T1000 (cell line): ENCODE measurements around the gene UBXN1.
"Not testable (repeated sequence)": the region's sequence is repeated elsewhere in the genome, so short reads cannot be mapped to it uniquely, and the experiment has no call there.

Source experiments
- DNase-seq: peaks from one replicate; lab custom pipeline; 2025; ENCODE audit warnings: mixed read lengths; lab: John Stamatoyannopoulos, UW

UBXN1 gene

DNA sequence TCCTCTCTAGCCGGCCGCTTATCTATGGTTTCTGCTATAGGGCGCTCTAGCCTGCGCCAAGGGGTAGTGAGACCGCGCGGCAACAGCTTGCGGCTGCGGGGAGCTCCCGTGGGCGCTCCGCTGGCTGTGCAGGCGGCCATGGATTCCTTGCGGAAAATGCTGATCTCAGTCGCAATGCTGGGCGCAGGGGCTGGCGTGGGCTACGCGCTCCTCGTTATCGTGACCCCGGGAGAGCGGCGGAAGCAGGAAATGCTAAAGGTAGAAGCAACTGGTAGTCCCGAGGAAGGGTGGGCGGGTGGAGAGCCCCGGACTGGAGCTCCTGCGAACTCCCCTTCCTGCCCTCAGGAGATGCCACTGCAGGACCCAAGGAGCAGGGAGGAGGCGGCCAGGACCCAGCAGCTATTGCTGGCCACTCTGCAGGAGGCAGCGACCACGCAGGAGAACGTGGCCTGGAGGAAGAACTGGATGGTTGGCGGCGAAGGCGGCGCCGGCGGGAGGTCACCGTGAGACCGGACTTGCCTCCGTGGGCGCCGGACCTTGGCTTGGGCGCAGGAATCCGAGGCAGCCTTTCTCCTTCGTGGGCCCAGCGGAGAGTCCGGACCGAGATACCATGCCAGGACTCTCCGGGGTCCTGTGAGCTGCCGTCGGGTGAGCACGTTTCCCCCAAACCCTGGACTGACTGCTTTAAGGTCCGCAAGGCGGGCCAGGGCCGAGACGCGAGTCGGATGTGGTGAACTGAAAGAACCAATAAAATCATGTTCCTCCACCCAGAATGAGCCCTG, 7.1 kb downstream of the UBXN1 start, which contains the start of the genes LBHD1 and UQCC3:
Gene LBHD1, minus strand, starts transcription at position 660 of the 782 bp plus-strand sequence. CDS start 2,236 bp downstream, outside the sequence.
Gene UQCC3, plus strand, starts transcription at position 66 of the 782 bp plus-strand sequence. Its CDS starts 73 bp downstream, at position 139.
- peak; percentile 64 for DNase-seq

DNA sequence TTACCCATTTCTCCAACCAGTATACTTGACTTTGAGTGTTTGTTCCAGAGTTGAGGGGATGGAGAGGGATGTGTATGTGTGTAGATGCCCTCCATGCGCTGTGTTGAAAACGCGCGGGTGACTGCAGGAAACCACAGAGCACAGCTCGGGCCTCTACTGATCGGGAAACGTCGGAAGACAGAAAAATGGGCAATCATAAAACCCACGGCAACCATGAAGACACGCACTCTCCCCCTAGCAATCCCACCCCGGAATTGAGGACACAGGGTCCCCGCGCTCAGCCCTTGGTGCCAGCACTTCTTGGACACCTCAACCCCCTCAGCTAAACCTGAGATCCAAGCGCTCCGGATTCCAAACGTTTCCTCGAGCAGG, 7.7 kb downstream of the UBXN1 start:
- no peak for DNase-seq

DNA sequence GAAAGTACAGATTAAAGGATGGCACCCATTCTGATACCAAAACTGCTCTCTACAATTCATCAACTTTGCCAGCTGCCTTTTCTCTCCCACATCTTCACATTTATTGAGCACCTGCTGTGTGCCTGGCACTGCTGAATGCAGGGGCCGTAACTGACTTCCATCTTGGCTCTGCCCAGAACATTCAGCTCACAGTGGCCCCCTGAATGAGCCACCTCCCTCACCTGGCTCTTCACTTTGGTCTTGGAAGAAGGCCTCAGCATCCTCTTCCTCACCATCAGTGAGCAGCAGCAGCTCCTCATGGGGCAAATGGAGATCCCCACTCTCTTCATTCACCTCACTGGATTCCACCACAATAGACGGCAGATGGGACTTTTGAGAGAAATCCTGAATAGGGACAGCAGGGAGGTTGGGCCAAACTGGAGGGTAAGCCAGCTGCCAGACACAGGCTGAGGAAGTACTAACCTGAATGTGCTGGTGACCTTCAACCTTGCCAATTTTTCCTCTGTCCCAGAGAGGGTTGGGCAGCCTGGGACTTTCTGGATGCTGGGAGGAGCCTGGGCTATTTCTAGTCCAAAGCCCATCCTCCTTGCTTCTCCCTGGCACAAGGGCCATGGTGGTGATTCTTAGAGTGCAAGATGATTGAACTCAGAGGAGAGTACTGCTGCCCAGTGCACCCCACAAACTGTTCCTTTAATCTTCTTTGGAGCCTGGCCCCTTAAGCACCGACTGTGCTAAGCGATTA, 9.3 kb downstream of the UBXN1 start:
- no peak for DNase-seq

DNA sequence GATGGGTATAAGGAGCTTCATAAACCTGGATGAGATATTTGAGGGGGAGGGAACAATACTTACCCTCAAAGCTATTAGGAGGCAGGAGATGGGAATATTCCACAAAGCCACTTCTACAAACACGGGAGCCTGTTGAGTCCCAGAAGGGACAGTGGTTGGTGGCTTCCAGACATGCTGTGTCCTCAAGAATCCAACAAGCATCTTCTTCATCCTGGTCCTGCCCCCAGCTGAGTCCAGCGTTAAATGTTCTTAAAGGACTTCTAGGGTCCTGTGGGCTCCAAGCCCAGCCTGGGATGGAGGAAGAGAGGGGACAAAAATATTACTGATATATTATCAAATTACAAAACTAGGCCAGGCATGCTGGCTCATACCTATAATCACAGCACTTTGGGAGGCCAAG, 11.4 kb downstream of the UBXN1 start:
- no peak for DNase-seq

DNA sequence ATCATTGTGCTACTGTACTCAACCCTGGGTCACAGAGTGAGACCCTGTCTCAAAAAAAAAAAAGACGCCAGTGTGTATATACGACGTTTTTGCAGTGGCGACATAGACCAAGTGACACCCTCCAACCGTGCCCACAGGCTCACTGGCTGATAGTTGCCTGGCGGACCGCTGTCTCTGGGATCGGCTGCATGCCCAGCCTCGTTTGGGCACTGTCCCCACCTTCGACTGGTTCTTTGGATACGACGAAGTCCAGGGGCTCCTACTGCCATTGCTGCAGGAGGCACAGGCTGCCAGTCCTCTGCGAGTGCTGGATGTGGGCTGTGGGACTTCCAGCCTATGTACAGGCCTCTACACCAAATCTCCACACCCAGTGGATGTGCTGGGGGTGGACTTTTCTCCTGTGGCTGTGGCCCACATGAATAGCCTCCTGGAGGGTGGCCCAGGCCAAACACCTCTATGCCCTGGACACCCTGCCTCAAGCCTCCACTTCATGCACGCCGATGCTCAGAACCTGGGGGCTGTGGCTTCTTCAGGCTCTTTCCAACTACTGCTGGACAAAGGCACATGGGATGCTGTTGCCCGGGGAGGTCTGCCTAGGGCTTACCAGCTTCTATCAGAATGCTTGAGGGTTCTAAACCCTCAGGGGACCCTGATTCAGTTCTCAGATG, 12.5 kb downstream of the UBXN1 start:
- no peak for DNase-seq

DNA sequence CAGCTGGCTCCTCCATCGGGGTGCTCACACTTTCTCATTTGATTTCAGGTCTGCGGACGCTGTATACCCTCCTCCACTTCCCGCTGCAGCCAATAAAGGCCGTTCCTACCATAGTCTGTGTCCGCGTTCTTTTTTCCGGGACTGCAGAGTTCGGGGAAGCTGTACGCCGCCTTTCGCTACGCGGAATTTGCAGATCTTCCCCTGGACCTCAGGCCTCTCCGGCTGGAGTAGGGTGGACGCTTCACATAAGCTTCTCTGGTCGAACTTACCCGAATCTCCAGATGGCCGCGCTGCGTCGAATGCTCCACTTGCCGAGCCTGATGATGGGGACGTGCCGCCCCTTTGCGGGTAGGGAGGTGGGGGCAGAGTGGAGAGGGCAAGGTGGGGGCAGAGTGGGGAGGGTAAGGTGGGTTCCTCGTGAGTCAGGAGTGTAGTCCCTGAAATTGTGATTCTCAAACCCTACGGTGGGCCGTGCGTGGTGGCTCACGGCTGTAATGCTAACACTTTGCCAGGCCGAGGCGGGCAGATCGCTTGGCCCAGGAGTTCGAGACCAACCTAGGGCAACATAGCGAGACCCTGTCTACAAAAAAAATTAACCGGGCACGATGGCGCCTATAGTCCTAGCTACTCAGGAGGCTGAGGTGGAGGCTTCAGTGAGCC, 13.1 kb downstream of the UBXN1 start:
- peak; percentile 10 for DNase-seq

DNA sequence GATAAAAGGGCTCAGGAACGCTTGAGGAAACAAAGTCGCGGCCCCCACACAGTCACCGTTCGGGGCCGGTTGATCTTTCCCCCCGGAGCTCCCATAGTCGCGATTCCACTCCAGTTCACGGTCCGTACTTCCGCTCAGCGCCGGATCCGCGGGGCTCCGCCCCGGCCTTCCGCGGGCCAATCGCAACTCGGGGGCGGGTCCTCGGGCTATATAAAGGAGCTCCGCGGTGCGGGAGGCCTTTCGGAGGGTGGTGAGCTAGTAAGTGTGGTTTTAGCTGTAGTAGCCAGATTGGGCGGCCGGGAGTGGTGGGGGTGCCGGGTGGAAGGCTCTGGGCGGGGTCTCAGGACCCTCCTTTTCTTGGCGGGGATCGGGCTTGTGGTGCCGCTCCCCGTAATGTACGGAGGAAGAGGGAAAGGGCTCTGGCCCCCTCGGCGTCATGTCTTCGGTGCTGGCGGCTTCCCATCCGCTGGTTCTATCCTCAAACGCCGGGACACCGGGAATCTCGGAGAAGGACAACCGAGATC, 13.7 kb downstream of the UBXN1 start, which contains the start of the genes C11orf98 and CSKMT:
Gene C11orf98, minus strand, starts transcription at position 136 of the 524 bp plus-strand sequence. Its CDS starts 41 bp downstream, at position 95.
Gene CSKMT, plus strand, starts transcription at position 238 of the 524 bp plus-strand sequence. CDS start 568 bp downstream, outside the sequence.
- peak; percentile 96 for DNase-seq

DNA sequence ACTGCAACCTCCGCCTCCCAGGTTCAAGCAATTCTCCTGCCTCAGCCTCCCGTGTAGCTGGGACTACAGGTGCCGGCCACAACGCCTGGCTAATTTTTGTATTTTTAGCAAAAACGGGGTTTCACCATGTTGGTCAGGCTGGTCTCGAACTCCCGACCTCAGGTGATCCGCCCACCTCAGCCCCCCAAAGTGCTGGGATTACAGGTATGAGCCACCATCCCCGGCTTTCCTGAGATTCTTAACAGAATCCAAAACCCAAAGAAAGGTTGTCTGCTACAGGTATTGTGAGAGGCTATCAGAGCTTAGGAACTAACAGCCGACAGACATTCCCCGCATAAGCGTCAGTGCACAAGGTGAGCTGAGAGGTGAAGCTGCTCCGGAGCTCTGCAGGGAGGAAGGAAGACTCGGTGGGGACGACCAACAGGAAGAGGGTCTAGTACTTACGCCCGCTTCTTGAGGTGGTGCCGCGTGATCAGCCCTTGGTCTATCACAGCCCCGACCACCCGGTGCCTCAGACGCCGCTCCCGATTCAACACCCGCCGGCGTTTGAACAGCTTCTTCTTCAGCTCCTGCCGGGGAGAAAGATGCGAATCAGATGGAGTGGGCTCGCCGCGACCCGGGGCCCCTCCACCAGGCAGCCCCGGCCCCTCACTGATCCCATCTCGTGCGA, 14.3 kb downstream of the UBXN1 start:
- DNase-seq = peak; percentile 15

DNA sequence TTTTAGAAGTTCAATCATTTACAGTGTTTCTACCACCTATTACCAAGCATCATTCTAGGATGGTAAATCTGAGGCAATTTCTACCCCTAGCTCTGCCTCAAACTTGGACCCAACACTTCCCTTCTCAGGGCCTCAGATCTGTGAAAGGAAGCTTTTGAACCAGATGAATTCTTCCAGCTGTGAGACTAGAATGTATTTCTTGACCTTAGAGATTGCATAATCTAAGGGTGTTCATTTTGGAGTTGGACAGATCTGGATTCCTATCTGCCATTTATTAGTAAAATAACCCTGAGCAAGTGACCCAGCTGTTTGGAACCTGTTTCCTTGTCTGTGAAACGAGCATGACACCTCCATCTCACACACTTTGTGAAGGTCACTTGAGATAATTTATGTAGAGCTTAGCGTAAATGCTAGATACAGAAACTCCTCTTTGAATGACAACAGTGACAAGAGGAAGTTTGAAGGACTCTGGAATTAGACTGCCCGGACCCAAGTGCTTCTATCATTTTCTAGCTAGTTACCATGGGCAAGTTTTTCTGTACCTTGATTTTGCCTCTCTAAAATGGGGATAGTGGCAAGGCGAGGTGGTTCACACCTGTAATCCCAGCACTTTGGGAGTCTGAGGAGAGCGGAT, 22.0 kb downstream of the UBXN1 start:
- no peak for DNase-seq

DNA sequence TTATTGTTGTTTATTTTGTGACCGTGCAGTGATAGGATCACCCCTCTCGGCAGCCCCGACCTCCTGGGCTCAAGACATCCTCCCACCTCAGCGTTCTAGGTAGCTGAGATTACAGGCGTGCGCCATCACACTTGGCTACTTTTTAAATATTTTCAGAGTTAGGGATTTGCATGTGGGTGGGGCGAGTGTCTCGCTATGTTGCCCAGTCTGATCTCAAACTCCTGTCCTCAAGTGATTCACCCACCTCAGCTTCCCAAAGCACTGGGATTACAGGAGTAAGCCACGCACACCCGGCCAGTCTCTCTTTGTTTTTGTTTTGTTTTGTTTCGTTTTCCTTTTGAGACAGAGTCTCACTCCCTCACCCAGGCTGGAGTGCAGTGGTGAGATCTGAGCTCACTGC, 24.6 kb downstream of the UBXN1 start:
- no peak for DNase-seq

DNA sequence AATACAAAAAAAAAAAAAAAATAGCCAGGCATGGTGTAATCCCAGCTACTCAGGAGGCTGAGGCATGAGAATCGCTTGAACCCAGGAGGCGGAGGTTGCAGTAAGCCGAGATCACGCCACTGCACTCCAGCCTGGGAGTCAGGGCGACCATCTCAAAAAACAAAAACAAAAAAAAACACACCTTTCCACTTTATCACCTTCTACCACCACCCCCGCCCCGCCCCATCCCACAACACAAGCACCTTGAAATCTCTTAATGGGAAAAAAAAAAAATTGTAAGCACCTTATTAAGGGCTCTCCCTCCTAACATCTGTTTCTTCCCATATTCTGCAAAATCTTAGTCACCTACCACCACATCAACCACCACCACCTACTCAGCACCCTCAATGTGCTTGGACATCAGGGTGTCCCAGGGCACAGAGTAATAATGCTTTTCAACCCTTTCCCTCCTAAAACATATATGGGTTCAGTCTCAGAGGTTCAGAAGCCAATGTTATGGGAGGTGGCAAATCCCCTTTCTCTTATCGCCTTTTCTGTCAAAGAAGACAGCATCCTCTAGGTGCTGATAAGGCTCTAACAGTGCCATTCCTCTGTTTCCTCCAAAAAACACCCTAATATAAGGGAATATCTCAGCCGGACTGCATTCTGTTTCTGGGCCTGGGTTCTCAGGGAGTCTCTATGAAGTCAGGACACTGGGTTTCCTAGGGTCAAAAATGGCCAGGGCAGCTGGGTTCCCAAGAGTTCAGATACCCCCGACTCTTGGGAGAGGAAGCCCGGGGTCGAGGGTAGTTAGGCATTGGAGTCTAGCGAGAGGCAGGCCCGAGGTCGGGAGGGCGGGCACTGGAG, 26.5 kb downstream of the UBXN1 start:
- no peak for DNase-seq

DNA sequence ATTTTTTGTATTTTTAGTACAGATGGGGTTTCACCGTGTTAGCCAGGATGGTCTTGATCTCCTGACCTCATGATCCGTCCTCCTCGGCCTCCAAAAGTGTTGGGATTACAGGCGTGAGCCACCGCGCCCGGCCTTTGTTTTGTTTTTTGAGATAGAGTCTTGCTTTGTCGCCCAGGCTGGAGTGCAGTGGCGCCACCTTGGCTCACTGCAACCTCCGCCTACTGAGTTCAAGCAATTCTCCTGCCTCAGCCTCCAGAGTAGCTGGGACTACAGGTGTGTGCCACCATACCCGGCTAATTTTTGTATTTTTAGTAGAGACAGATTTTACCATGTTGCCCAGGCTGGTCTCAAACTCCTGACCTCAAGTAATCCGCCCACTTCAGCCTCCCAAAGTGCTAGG, 28.6 kb downstream of the UBXN1 start:
- not testable (repeated sequence) for DNase-seq

DNA sequence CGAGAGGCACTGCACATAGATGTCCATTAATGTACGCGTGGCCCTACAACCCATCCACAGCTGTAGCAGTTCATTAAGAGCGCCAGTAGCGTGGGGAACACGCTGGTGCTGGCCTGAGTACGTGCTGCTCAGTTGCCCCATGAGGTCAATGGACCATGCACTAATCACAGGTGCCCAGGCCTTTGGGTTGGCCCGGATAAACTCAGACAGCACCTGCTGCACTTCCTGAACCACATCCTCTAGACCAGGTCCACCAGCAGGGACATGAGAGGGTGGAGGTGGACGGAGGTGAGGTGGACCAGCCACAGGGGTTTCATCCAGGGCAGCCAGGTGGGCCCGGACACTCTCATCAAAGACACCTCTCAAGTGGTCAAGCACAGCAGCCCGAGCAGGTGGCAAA, 29.4 kb downstream of the UBXN1 start:
- DNase-seq = no peak

DNA sequence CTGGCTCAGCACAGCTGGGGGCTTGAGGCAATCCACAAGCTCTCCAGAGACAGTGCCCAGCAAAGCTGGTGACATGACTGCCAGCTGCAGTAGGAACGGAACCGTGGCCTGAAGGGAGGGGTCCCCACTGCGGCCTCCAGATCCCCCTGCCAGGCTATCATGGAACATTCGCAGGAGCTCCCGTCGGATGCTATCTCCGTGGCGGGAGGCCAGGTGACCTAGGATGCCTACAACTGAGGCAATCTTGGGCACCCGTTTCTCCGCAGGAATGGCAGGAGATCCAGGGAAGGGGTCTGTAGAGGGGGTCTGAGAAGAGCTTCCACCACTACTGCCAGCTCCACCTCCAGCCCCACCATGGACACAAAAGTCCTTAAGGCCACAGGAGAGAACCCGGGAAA, 29.9 kb downstream of the UBXN1 start:
- DNase-seq = no peak

DNA sequence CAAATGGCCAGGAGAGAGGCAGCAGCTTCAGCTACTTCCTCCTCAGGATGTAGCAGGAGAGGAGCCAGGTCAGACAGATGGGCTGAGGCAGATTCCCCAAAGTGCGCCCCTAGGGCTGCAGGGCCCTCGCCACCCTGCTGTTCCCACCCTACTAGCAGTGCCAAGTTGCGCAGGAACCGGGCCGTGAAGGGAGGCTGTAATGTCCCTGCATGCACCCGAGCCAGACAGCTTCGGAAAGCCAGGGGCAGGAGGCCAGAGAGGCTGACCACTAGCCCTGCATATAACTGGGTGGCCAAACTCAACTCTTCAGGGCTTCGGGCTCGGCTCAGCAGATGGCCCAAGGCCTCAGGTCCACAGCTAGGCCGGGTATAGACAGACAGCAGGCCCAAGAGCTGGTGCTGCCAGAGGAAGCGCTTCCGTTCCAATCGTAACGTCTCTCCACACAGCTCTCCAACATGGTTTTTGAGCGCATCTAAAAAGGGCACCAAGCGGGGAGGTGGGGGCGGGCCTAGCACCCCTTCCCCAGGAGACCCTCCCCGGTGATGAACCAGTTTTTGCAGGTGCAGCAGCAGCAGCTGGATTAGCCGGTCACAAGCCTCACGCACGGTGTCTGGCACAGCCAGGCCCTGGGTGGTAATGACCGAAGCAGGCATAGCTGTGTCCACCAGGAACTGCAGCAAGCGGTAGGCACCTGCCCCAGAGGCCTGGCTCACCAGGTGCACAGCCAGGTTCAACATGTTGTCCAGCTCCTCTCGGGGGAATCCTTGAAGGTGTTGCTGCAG, 30.5 kb downstream of the UBXN1 start:
- DNase-seq = no peak

DNA sequence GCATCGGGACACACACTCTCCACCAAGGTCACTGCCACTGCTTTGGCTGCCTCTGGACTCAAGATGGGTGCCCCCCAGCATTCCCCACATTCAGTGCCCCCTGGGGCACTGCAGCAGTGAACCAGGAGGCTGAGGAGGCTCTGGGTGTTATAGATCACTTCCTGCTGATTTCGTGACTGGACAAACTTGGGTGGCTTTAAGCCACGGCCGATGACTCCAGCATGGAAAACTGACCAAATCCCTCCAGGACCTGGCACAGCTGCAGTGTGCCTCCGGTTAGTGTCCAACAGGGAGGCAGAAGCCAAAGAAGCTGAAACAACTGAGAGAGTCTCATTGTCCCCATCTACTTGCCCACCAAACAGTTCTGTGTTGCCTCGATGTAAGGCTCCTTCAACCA, 31.3 kb downstream of the UBXN1 start:
- no peak for DNase-seq

DNA sequence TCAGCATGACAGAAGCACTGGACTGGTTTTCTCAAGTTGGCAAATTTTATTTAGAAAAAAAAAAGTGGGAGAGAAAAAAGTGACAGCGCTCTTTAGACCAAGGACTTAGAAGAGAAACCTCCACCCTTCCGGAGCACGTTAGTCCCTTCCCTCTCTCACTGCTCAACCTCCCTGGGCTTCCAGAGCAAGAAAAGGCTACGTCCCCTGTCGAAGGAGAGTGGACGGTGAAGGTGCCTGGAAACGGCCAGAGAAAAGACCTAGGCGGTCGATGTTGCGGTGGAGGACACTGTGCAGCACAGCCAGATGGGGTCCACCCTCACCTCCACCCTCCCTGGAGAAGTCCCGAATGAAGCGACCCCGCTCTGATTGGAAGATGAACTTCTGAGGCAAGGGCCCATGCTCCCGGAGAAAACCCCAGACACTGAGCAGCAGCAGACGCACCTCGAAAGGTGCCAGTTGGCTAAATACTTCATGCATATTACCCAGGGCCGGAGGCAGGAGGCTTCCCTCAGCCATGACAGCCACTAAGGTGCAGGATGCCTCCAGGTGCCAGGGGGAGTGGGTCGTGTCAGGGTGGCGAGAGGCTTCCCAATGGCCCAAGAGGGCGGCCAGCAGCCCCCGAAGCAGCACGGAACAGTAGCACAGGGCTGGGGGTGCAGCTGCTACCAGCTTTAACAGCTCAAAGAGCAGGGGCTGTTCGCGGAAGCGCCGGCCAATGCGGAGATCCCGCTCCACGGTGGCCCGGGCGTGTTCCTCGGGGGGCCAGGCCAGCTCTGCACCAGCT, 31.9 kb downstream of the UBXN1 start:
- DNase-seq = no peak
